ENCODE data around the gene TMEM72.

- TF ChIP-seq POLR2A (IDR thresholded peaks at IDR 0.05; ENCODE audit: low read length), result no peak
- TF ChIP-seq GATA1 (IDR thresholded peaks at IDR 0.05; ENCODE audit: low read depth, low read length), result no peak
Measured at GRCh38 chr10:44890696-44891563, 20.2 kb upstream of the TMEM72 start.

Data from erythroblast (primary cell).